HCT116 (cell line): ENCODE data around the gene PNMA6E.

Experiments
- EZH2 ChIP-seq: fragments of 200-600 bp; sonication (generic); IDR thresholded peaks from 2 replicates; pipeline ENCODE4 v1.6.1; 2017; ENCODE audit warnings: antibody characterized with exemption, mixed run types
- EZH2phosphoT487 ChIP-seq: fragments of 200-600 bp; IDR thresholded peaks from 2 replicates; pipeline ENCODE4 v1.6.1; 2018; ENCODE audit warnings: antibody characterized with exemption, borderline replicate concordance
- POLR2A ChIP-seq: IDR thresholded peaks from 2 replicates; pipeline ENCODE4 v1.7.0; 2011; ENCODE audit warnings: borderline replicate concordance; ENCODE audit not compliant: insufficient read depth, insufficient read length; ENCODE audit errors: extremely low read depth
- RAD21 ChIP-seq: IDR thresholded peaks from 2 replicates; pipeline ENCODE4 v1.6.1; 2012; ENCODE audit warnings: low read depth, mild to moderate bottlenecking
- ZNF274 ChIP-seq: fragments of 200-500 bp; sonication (Bioruptor generic); IDR thresholded peaks from 2 replicates; pipeline ENCODE4 v1.6.1; 2014; ENCODE audit warnings: mild to moderate bottlenecking, low read depth, low read length, inconsistent platforms
- TF ChIP-seq, protein P1 (sequence below), 3 experiments: fragments of 200-600 bp in 1 of 3; sonication (generic) in 1 of 3; IDR thresholded peaks in 2 of 3; conservative IDR thresholded peaks in 1 of 3; 2 replicates each; pipeline ENCODE4 v1.5.1; 2012 to 2017; ENCODE audit warnings: low read depth in 2 of 3, low read length in 2 of 3, antibody characterized with exemption in 1 of 3, borderline replicate concordance in 1 of 3, control low read depth in 1 of 3, mild to moderate bottlenecking in 1 of 3, mixed read lengths in 1 of 3, mixed run types in 1 of 3, moderate library complexity in 1 of 3; ENCODE audit not compliant: insufficient read depth in 1 of 3
- TF ChIP-seq, protein P2 (sequence below): IDR thresholded peaks from 2 replicates; pipeline ENCODE4 v1.6.1; 2012; ENCODE audit warnings: low read depth

DNA sequence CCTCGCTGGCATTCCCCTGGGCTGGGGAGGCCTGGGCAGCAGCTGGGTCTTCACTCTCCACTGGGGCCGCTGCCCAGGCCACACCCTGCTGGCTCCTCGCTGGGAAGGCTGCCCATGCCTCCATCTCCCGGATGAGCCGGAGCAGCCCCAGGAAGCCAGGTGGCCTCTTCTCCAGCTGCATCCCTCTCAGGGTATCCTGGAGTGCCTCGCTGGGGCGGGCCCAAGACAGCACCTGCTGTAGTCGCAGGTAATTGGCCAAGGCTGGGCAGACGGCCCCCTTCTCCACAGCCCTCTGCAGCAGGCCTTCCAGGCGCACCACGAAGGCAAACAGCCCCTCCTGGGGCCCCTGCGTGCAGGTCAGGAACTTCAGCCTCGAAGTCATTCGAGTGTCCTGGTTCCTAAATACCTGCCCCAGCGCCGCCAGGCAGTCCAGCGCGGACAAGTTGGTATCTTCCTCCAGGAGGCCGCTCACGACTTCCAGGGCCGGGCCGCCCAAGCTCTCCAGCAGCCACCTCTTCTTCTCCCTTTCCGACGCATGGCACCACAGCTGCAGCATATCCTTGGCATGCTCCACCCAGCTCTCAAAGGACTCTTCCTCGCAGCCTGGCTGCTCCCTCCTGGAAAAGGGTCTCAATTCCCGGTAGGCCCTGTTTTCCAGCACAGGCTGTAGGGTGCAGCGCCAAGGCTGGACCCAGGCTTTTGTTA, 3.7 kb downstream of the PNMA6E start:
- TF ChIP-seq POLR2A (no peak), RAD21 (no peak), ZNF274 (no peak), EZH2phosphoT487 (no peak), EZH2 (no peak)
- TF ChIP-seq, protein P1, sequence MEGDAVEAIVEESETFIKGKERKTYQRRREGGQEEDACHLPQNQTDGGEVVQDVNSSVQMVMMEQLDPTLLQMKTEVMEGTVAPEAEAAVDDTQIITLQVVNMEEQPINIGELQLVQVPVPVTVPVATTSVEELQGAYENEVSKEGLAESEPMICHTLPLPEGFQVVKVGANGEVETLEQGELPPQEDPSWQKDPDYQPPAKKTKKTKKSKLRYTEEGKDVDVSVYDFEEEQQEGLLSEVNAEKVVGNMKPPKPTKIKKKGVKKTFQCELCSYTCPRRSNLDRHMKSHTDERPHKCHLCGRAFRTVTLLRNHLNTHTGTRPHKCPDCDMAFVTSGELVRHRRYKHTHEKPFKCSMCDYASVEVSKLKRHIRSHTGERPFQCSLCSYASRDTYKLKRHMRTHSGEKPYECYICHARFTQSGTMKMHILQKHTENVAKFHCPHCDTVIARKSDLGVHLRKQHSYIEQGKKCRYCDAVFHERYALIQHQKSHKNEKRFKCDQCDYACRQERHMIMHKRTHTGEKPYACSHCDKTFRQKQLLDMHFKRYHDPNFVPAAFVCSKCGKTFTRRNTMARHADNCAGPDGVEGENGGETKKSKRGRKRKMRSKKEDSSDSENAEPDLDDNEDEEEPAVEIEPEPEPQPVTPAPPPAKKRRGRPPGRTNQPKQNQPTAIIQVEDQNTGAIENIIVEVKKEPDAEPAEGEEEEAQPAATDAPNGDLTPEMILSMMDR (IDR thresholded peaks at IDR 0.05 in 2 of 3, conservative IDR thresholded peaks at IDR 0.05 in 1 of 3; ENCODE audit: borderline replicate concordance in 1 of 3, insufficient read depth in 1 of 3, low read depth in 2 of 3, low read length in 2 of 3): no peak
- TF ChIP-seq, protein P2, sequence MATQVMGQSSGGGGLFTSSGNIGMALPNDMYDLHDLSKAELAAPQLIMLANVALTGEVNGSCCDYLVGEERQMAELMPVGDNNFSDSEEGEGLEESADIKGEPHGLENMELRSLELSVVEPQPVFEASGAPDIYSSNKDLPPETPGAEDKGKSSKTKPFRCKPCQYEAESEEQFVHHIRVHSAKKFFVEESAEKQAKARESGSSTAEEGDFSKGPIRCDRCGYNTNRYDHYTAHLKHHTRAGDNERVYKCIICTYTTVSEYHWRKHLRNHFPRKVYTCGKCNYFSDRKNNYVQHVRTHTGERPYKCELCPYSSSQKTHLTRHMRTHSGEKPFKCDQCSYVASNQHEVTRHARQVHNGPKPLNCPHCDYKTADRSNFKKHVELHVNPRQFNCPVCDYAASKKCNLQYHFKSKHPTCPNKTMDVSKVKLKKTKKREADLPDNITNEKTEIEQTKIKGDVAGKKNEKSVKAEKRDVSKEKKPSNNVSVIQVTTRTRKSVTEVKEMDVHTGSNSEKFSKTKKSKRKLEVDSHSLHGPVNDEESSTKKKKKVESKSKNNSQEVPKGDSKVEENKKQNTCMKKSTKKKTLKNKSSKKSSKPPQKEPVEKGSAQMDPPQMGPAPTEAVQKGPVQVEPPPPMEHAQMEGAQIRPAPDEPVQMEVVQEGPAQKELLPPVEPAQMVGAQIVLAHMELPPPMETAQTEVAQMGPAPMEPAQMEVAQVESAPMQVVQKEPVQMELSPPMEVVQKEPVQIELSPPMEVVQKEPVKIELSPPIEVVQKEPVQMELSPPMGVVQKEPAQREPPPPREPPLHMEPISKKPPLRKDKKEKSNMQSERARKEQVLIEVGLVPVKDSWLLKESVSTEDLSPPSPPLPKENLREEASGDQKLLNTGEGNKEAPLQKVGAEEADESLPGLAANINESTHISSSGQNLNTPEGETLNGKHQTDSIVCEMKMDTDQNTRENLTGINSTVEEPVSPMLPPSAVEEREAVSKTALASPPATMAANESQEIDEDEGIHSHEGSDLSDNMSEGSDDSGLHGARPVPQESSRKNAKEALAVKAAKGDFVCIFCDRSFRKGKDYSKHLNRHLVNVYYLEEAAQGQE: no peak
